ENCODE measurements around the gene DNM2. TPM values are rescaled to one million over a fixed set of nuclear protein-coding genes. Genes with fewer than 3 reads are reported as not detected.

The DNM2 gene
- total RNA-seq, 4 donors from 2014 or later, result 79.1 to 115 (median 96.8) TPM

DNA sequence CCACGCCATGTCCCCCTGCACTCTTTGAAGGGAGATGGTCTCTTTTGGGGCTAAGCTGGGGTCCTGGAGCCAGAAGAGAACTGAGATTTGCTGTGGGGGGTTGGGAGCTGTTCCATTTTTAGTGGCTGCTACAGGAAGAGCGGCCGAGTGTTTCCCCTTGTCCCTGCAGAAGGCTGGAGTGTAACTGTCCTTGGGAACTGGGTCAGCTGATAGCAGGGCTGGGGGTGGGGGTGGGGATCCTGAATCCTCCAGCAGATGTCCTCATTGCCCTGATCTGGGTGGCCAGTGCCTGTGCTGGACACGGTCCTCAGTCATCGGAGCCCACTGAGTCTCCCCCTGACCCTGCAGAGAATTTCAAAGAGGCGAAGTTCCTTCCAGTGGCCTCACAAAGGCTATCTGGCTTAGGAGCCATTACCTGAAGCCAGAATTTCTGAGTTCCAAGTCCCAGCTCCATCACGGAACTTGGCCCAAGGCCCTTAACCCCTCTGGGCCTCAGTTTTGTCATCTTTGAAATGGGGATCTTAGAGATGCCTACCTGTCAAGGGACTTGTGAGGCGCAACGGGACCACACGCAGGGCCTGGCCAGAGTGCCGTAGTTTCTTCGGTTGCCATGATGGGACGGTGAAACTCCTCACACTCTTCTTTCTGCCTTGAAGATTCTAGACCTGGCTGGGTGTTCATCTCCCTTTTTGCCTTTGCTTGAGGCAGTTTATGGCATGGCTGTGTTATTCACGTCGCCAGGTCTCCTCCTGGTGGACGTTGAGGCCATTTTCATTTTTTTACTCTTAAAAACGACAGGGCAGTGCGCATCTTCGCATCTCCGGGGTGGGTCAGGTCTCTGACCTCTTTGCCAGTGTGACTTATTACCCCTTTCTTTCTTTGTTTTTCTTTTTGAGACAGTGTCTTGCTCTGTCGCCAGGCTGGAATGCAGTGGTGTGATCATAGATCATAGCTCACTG lies 51.9 kb downstream of the DNM2 start:
- H3K9me3 ChIP-seq, result no peaks in the 10 kb centered on the region
- H3K27me3 ChIP-seq, result no peaks in the 10 kb centered on the region
- H3K36me3 ChIP-seq, result peaks cover 0 to 28% of the 10 kb centered on the region in 2 donors
- TF ChIP-seq POLR2AphosphoS5 (IDR thresholded peaks at IDR 0.05), result no peak
- no peak for TF ChIP-seq EP300 (IDR thresholded peaks at IDR 0.05)
- TF ChIP-seq POLR2A (IDR thresholded peaks at IDR 0.05), result no peak
- TF ChIP-seq CTCF (IDR thresholded peaks at IDR 0.05), result peak in 3 of 4 experiments; percentile 26 to 49 (median 33)
- H3K4me3 ChIP-seq, result no peak overlapping the region
- WGBS, 2 donors (ENCODE audit: low coverage in 1 of 2), result 58 to 66% methylated on average over 11 to 17 of the region's 21 CpGs
- peak; percentile 60 for ATAC-seq
- H3K27ac ChIP-seq, result peak overlapping the region in 3 of 4 donors; percentile 38 to 65 (median 57)
- H3K4me1 ChIP-seq, result peaks cover 0 to 59% (median 35%) of the 10 kb centered on the region in 3 donors

DNA sequence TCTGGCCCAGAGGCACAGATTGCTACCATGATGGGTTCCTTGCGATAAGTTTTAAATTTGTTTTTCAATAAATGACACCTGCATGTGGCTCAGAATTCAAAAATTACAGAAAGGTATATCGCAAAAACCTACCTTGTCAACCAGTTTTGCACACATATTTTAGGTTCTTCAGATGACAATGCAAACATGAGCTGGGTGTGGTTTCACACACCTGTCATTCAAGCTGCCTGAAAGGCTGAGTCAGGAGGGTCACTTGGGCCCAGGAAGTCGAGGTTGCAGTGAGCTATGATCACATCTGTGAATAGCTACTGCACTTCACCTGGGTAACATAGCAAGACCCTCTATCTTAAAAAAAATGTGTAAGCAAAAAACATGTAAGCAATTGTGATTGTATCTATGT lies 56.1 kb downstream of the DNM2 start:
- TF ChIP-seq EP300 (IDR thresholded peaks at IDR 0.05), result no peak
- no peak for TF ChIP-seq POLR2A (IDR thresholded peaks at IDR 0.05)
- TF ChIP-seq CTCF (IDR thresholded peaks at IDR 0.05), result no peak
- TF ChIP-seq POLR2AphosphoS5 (IDR thresholded peaks at IDR 0.05), result no peak
- Histone ChIP-seq H3K36me3 (peaks cover 0 to 69% of the 10 kb centered on the region in 2 donors), H3K9me3 (no peaks in the 10 kb centered on the region), H3K27ac (no peak overlapping the region), H3K4me3 (no peak overlapping the region), H3K27me3 (no peaks in the 10 kb centered on the region), H3K4me1 (peaks cover 0 to 24% (median 12%) of the 10 kb centered on the region in 3 donors)
- 69% methylated on average over 3 of the region's 3 CpGs; no CpG with 5 or more reads in 1 of the 2 donors for WGBS, 2 donors (ENCODE audit: low coverage in 1 of 2)
- no peak for ATAC-seq

DNA sequence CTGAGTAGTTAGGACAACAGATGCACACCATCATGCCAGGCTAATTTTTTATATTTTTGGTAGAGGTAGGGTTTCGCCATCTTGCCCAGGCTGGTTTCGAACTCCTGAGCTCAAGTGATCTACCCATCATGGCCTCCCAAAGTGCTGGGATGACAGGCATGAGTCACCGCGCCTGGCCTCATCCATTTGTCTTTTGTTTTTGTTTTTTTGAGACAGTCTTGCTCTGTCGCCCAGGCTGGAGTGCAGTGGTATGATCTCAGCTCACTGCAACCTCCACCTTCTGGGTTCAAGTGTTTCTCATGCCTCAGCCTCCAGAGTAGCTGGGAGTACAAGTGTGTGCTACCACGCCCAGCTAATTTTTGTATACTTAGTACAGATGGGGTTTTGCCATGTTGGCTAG lies 57.0 kb downstream of the DNM2 start:
- H3K9me3 ChIP-seq, result no peaks in the 10 kb centered on the region
- 83 to 86% methylated on average over 5 to 6 of the region's 6 CpGs for WGBS, 2 donors (ENCODE audit: low coverage in 1 of 2)
- H3K27ac ChIP-seq, result no peak overlapping the region
- no peak for TF ChIP-seq CTCF (IDR thresholded peaks at IDR 0.05)
- H3K36me3 ChIP-seq, result peaks cover 0 to 78% of the 10 kb centered on the region in 2 donors
- H3K4me1 ChIP-seq, result peaks cover 0 to 18% (median 9%) of the 10 kb centered on the region in 3 donors
- ATAC-seq, result no peak
- no peak overlapping the region for H3K4me3 ChIP-seq
- H3K27me3 ChIP-seq, result no peaks in the 10 kb centered on the region

DNA sequence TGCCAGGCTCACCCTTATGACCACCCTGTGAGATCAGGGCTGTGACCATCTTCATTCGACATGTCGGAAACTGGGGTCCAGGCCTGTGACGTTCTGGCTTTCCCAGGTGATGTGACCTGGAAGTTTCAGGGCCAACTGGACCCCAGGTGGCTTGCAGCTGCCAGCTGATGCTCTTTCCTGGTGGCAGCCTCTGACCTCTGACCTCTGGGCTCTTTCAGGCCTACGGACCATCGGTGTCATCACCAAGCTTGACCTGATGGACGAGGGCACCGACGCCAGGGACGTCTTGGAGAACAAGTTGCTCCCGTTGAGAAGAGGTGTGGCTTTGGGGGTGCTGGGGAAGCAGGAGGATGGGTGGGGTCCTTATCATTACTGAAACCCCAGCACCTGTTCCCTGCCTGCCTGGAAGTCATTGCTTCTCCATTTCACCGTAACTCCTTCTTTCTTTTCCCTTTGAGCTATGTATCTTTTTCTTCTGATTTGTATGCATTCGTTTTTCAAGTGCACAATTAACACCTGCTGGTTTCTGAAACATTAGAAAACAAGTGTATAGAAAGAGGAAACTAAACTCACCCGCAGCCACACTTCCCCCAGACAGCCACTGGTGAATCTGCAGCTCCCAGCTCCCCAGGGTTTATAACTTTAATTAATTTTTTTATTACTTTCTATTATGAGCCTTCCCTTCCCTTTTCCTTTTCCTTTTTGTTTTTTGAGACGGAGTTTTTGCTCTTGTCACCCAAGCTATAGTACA lies 59.2 kb downstream of the DNM2 start:
- 48 to 72% methylated on average over 6 to 11 of the region's 14 CpGs for WGBS, 2 donors (ENCODE audit: low coverage in 1 of 2)
- TF ChIP-seq POLR2AphosphoS5 (IDR thresholded peaks at IDR 0.05) (no peak), CTCF (IDR thresholded peaks at IDR 0.05) (no peak), POLR2A (IDR thresholded peaks at IDR 0.05) (no peak), EP300 (IDR thresholded peaks at IDR 0.05) (no peak)
- Histone ChIP-seq H3K4me1 (peaks cover 0 to 19% (median 5%) of the 10 kb centered on the region in 3 donors), H3K27ac (no peak overlapping the region), H3K36me3 (peaks cover 0 to 100% of the 10 kb centered on the region in 2 donors), H3K27me3 (no peaks in the 10 kb centered on the region), H3K4me3 (no peak overlapping the region), H3K9me3 (no peaks in the 10 kb centered on the region)
- no peak for ATAC-seq
